ENCODE measurements around the gene TUBGCP6. TPM values are rescaled to one million over a fixed set of nuclear protein-coding genes. Genes with fewer than 3 reads are reported as not detected.

The TUBGCP6 gene
- polyA plus RNA-seq, 1 donor from 2014 or later, result 74.5 TPM

DNA sequence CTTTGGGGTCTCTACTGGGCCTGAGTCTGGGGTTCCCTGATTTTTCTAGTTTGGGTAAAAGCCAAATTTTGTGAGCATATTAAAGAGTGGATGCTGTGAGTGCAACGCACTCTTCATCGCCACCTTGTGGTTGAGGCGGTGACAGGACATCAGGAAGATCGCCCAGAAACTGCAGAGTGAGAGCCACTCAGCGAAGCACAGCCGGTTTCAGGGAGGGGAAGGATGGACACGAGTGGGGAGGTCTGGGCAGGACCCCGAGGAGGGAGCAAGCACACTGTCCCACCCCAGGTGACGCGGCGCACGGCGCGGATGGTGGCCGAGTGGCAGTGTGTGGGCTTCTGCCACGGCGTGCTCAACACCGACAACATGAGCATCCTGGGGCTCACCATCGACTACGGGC lies 34.9 kb downstream of the TUBGCP6 start:
- Histone ChIP-seq H3K4me2 (ENCODE audit: low read length) (no peak overlapping the region), H3K4me3 (ENCODE audit: low read length) (no peak overlapping the region), H3K9me2 (ENCODE audit: insufficient read depth, low read length) (no peaks in the 10 kb centered on the region), H3K36me3 (ENCODE audit: insufficient read depth, low read length) (no peaks in the 10 kb centered on the region), H3F3A (ENCODE audit: insufficient read depth, low read length, poor library complexity, severe bottlenecking) (no peaks in the 10 kb centered on the region), H3K9ac (ENCODE audit: low read length) (no peak overlapping the region), H3K9me3 (ENCODE audit: low read length) (no peaks in the 10 kb centered on the region), H3K79me2 (replicated peaks; ENCODE audit: insufficient read depth, low read length) (no peaks in the 10 kb centered on the region), H3K27me3 (ENCODE audit: insufficient read depth, low read depth, low read length) (no peaks in the 10 kb centered on the region), H2AFZ (ENCODE audit: low read depth, low read length) (no peak overlapping the region), H4K20me1 (ENCODE audit: insufficient read depth) (no peaks in the 10 kb centered on the region), H3K27ac (ENCODE audit: low read length) (no peak overlapping the region)
- TF ChIP-seq POLR2AphosphoS5 (IDR thresholded peaks at IDR 0.05) (no peak), RAD21 (conservative IDR thresholded peaks at IDR 0.05) (peak; percentile 72), CTCF (IDR thresholded peaks at IDR 0.05; ENCODE audit: poor library complexity, severe bottlenecking) (peak; percentile 83), EP300 (conservative IDR thresholded peaks at IDR 0.05; ENCODE audit: poor library complexity, severe bottlenecking) (no peak), SMC3 (conservative IDR thresholded peaks at IDR 0.05; ENCODE audit: poor library complexity) (peak; percentile 83), MXI1 (conservative IDR thresholded peaks at IDR 0.05; ENCODE audit: poor library complexity, severe bottlenecking) (no peak), EZH2 (IDR thresholded peaks at IDR 0.05; ENCODE audit: borderline replicate concordance, insufficient read depth, low read length, poor library complexity, severe bottlenecking) (no peak), TAF1 (IDR thresholded peaks at IDR 0.05; ENCODE audit: low read depth) (no peak)
- TF ChIP-seq, protein P1, sequence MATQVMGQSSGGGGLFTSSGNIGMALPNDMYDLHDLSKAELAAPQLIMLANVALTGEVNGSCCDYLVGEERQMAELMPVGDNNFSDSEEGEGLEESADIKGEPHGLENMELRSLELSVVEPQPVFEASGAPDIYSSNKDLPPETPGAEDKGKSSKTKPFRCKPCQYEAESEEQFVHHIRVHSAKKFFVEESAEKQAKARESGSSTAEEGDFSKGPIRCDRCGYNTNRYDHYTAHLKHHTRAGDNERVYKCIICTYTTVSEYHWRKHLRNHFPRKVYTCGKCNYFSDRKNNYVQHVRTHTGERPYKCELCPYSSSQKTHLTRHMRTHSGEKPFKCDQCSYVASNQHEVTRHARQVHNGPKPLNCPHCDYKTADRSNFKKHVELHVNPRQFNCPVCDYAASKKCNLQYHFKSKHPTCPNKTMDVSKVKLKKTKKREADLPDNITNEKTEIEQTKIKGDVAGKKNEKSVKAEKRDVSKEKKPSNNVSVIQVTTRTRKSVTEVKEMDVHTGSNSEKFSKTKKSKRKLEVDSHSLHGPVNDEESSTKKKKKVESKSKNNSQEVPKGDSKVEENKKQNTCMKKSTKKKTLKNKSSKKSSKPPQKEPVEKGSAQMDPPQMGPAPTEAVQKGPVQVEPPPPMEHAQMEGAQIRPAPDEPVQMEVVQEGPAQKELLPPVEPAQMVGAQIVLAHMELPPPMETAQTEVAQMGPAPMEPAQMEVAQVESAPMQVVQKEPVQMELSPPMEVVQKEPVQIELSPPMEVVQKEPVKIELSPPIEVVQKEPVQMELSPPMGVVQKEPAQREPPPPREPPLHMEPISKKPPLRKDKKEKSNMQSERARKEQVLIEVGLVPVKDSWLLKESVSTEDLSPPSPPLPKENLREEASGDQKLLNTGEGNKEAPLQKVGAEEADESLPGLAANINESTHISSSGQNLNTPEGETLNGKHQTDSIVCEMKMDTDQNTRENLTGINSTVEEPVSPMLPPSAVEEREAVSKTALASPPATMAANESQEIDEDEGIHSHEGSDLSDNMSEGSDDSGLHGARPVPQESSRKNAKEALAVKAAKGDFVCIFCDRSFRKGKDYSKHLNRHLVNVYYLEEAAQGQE (IDR thresholded peaks at IDR 0.05; ENCODE audit: borderline replicate concordance), result no peak

DNA sequence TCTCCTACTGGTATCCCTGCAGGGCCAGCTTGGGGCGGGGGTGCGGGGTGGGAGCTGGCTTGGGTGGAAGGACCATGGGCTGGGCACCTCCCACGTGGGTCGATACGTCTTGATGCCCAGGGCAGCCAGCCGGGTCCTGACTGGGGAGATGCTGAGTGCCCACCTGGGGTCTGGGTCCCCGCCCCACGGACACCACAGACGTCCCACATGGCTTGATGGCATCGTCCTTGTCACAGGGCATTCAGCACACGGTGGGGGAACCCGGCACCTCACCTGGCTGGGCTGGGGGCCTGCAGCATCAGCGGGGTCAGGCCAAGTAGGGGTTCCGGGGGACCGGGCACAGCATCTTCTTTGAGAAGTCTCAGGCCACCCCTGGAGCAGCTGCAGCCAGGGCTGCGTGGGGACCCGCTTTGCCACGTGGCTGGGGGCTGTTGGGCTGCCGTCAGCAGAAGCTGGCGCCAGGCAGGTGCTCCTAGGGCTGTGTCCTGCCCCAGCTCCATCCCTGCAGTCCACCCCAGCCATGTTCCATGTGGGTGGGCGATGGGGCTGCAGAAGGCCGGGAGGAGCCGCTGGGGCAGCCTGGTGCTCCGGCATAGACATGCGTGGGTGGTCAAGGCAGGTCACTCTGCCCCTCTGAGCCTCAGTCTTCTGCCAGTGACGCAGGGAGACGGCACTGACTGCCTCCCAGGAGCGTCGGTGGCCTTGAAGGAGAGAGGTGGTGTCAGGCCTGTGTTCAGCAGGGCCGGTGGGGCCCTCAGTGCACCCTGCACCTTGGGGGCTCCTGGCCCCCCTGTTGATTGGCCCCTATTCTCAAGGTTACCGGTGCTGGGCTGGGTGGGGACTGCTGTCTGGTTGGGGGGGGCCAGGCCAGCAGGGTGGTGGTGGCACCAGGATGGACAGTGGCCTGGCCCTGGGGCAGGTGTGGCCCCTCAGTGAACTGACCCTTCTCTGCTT lies 35.6 kb downstream of the TUBGCP6 start:
- H3K4me2 ChIP-seq (ENCODE audit: low read length), result no peak overlapping the region
- no peaks in the 10 kb centered on the region for H3K27me3 ChIP-seq (ENCODE audit: insufficient read depth, low read depth, low read length)
- no peaks in the 10 kb centered on the region for H4K20me1 ChIP-seq (ENCODE audit: insufficient read depth)
- no peaks in the 10 kb centered on the region for H3K36me3 ChIP-seq (ENCODE audit: insufficient read depth, low read length)
- no peak overlapping the region for H3K27ac ChIP-seq (ENCODE audit: low read length)
- H3K9me3 ChIP-seq (ENCODE audit: low read length), result no peaks in the 10 kb centered on the region
- TF ChIP-seq, protein P1 (IDR thresholded peaks at IDR 0.05; ENCODE audit: borderline replicate concordance), result no peak
- TF ChIP-seq SMC3 (conservative IDR thresholded peaks at IDR 0.05; ENCODE audit: poor library complexity) (no peak), EP300 (conservative IDR thresholded peaks at IDR 0.05; ENCODE audit: poor library complexity, severe bottlenecking) (no peak), RAD21 (conservative IDR thresholded peaks at IDR 0.05) (no peak)
- no peak overlapping the region for H3K4me3 ChIP-seq (ENCODE audit: low read length)
- no peaks in the 10 kb centered on the region for H3K79me2 ChIP-seq (replicated peaks; ENCODE audit: insufficient read depth, low read length)
- H3F3A ChIP-seq (ENCODE audit: insufficient read depth, low read length, poor library complexity, severe bottlenecking), result no peaks in the 10 kb centered on the region
- no peak overlapping the region for H2AFZ ChIP-seq (ENCODE audit: low read depth, low read length)
- H3K9ac ChIP-seq (ENCODE audit: low read length), result no peak overlapping the region
- no peaks in the 10 kb centered on the region for H3K9me2 ChIP-seq (ENCODE audit: insufficient read depth, low read length)

Data from neural cell (in vitro differentiated cells).